ENCODE results near the gene BMP8B. TPM values are rescaled to one million over a fixed set of nuclear protein-coding genes. Genes with fewer than 3 reads are reported as not detected.

The BMP8B gene
- total RNA-seq, 1 experiment from 2014 or later, result 0.42 TPM

DNA sequence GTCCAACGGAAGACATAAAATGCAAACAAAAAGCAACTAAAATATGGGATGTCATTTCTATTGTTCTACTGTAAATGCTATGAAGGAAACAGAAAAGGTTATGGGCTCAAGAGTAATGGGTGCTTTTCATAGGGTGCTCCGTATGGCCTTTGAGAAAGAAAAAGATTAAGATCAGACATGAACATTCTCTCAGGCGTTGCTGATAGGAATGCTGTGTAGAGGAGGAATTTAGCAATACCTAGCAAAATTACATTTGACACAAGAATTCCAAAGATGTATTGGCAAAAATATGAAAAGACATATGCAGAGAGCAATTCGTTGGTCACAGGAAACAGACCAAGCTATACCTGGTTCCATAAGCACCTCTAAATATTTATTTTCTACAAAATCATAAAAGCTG is 11.8 kb downstream of the BMP8B start:
- no CpG with 5 or more reads among the region's 4 CpGs for WGBS (ENCODE audit: extremely low coverage, insufficient read length, low lambda C conversion rate)
- no peak overlapping the region for H3K56ac ChIP-seq (ENCODE audit: insufficient read length, low read depth, low read length)
- no peak overlapping the region for H2BK5ac ChIP-seq (ENCODE audit: insufficient read length, low read length)
- no peaks in the 10 kb centered on the region for H3K4me1 ChIP-seq (ENCODE audit: insufficient read depth, low read length)
- no peak overlapping the region for H2BK120ac ChIP-seq (ENCODE audit: low read depth, low read length, poor library complexity, severe bottlenecking)
- H2BK15ac ChIP-seq (ENCODE audit: low read depth, low read length), result no peak overlapping the region
- H4K91ac ChIP-seq (ENCODE audit: insufficient read length, low read depth, low read length), result no peak overlapping the region
- H3T11ph ChIP-seq (ENCODE audit: low read length), result no peak overlapping the region
- no peak overlapping the region for H3K27ac Mint-ChIP-seq
- H3K79me1 ChIP-seq (ENCODE audit: insufficient read depth, low read depth, low read length, poor library complexity, severe bottlenecking), result no peaks in the 10 kb centered on the region
- H3K4me1 Mint-ChIP-seq, result peaks cover 0 to 4% of the 10 kb centered on the region in 2 experiments; a peak in 2 of 4 replicates
- H3K4ac ChIP-seq (ENCODE audit: low read depth, low read length), result no peak overlapping the region
- H3K9me3 ChIP-seq (ENCODE audit: control insufficient read depth, low read depth, low read length), result no peaks in the 10 kb centered on the region
- no peak overlapping the region for H3K23ac ChIP-seq (ENCODE audit: insufficient read length, low read depth, low read length)
- H3K27me3 Mint-ChIP-seq (ENCODE audit: low read depth), result peaks cover 45% of the 10 kb centered on the region
- no peak overlapping the region for H2AK5ac ChIP-seq (ENCODE audit: insufficient read length, low read length)
- no peaks in the 10 kb centered on the region for H3K36me3 Mint-ChIP-seq (ENCODE audit: insufficient read depth in 1 of 3, low read depth in 3 of 3)
- H4K20me1 ChIP-seq (ENCODE audit: control insufficient read depth, insufficient read depth, insufficient read length), result no peaks in the 10 kb centered on the region
- H3K79me2 ChIP-seq (ENCODE audit: insufficient read depth, low read length), result no peaks in the 10 kb centered on the region
- no peak overlapping the region for H4K5ac ChIP-seq (ENCODE audit: insufficient read length, low read depth, low read length)
- H2BK12ac ChIP-seq (ENCODE audit: insufficient read length, low read depth, low read length), result no peak overlapping the region
- H3K27me3 ChIP-seq (ENCODE audit: insufficient read depth, low read length), result no peaks in the 10 kb centered on the region; the same call in 1 of the 2 replicates
- H3K23me2 ChIP-seq (ENCODE audit: insufficient read length, low read depth, low read length, poor library complexity, severe bottlenecking), result no peaks in the 10 kb centered on the region
- H2AFZ ChIP-seq (ENCODE audit: low read length), result no peak overlapping the region
- H2BK20ac ChIP-seq (ENCODE audit: low read depth, low read length, poor library complexity, severe bottlenecking), result no peak overlapping the region
- H3K4me3 Mint-ChIP-seq, result no peak overlapping the region
- no peak overlapping the region for H3K9ac ChIP-seq (ENCODE audit: extremely low read depth, insufficient read length, low read length)
- H4K8ac ChIP-seq (replicated peaks; ENCODE audit: insufficient read length, low read depth, low read length), result no peak overlapping the region
- no peak overlapping the region for H3K14ac ChIP-seq (ENCODE audit: insufficient read depth, low read length)
- no peak for DNase-seq
- H3K27ac ChIP-seq (ENCODE audit: insufficient read length, low read depth, low read length), result no peak overlapping the region
- TF ChIP-seq, protein P1, sequence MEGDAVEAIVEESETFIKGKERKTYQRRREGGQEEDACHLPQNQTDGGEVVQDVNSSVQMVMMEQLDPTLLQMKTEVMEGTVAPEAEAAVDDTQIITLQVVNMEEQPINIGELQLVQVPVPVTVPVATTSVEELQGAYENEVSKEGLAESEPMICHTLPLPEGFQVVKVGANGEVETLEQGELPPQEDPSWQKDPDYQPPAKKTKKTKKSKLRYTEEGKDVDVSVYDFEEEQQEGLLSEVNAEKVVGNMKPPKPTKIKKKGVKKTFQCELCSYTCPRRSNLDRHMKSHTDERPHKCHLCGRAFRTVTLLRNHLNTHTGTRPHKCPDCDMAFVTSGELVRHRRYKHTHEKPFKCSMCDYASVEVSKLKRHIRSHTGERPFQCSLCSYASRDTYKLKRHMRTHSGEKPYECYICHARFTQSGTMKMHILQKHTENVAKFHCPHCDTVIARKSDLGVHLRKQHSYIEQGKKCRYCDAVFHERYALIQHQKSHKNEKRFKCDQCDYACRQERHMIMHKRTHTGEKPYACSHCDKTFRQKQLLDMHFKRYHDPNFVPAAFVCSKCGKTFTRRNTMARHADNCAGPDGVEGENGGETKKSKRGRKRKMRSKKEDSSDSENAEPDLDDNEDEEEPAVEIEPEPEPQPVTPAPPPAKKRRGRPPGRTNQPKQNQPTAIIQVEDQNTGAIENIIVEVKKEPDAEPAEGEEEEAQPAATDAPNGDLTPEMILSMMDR (conservative IDR thresholded peaks at IDR 0.05), result no peak
- H3K9me3 Mint-ChIP-seq, result no peaks in the 10 kb centered on the region
- H3K4me2 ChIP-seq (ENCODE audit: insufficient read depth, insufficient read length, low read length), result no peak overlapping the region
- H3K18ac ChIP-seq (ENCODE audit: insufficient read length, low read depth, low read length), result no peak overlapping the region

All from H9 (cell line).